Measurements from ENCODE around the gene SNX2.

SNX2 gene

GRCh38 chr5:122753500-122753899, 21.4 kb upstream of the SNX2 start:
- no peak overlapping the region for H3K27ac ChIP-seq
- H3K27me3 ChIP-seq (replicated peaks), result no peaks in the 10 kb centered on the region
- DNase-seq, result no peak
- in situ Hi-C loops (cut with HindIII; ENCODE audit: low pct_ligation_motif_present, low sequenced_read_pairs), result no loop called here
- no peaks in the 10 kb centered on the region for H3K36me3 ChIP-seq (replicated peaks)
- H3K4me3 ChIP-seq (ENCODE audit: low read depth, low read length), result no peak overlapping the region
- no peak for TF ChIP-seq CTCF (IDR thresholded peaks at IDR 0.05; ENCODE audit: low read depth, low read length, missing control alignments)

GRCh38 chr5:122755783-122756182, 19.1 kb upstream of the SNX2 start:
- peak overlapping the region; percentile 65 for H3K27ac ChIP-seq
- no peak for TF ChIP-seq CTCF (IDR thresholded peaks at IDR 0.05; ENCODE audit: low read depth, low read length, missing control alignments)
- no peaks in the 10 kb centered on the region for H3K36me3 ChIP-seq (replicated peaks)
- H3K4me3 ChIP-seq (ENCODE audit: low read depth, low read length), result no peak overlapping the region
- no peak for DNase-seq
- in situ Hi-C loops (cut with HindIII; ENCODE audit: low pct_ligation_motif_present, low sequenced_read_pairs), result no loop called here
- no peaks in the 10 kb centered on the region for H3K27me3 ChIP-seq (replicated peaks)

- TF ChIP-seq CTCF (IDR thresholded peaks at IDR 0.05; ENCODE audit: low read depth, low read length, missing control alignments), result no peak
- Histone ChIP-seq H3K27ac (peak overlapping the region; percentile 65), H3K4me3 (ENCODE audit: low read depth, low read length) (no peak overlapping the region), H3K27me3 (replicated peaks) (no peaks in the 10 kb centered on the region), H3K36me3 (replicated peaks) (no peaks in the 10 kb centered on the region)
- DNase-seq, result peak; percentile 64
- in situ Hi-C loops (cut with HindIII; ENCODE audit: low pct_ligation_motif_present, low sequenced_read_pairs), result no loop called here
Observed at GRCh38 chr5:122756264-122756911, 18.5 kb upstream of the SNX2 start.

- Histone ChIP-seq H3K27me3 (replicated peaks) (no peaks in the 10 kb centered on the region), H3K27ac (no peak overlapping the region), H3K36me3 (replicated peaks) (no peaks in the 10 kb centered on the region), H3K4me3 (ENCODE audit: low read depth, low read length) (no peak overlapping the region)
- TF ChIP-seq CTCF (IDR thresholded peaks at IDR 0.05; ENCODE audit: low read depth, low read length, missing control alignments), result no peak
- in situ Hi-C loops (cut with HindIII; ENCODE audit: low pct_ligation_motif_present, low sequenced_read_pairs), result no loop called here
- DNase-seq, result no peak
Observed at GRCh38 chr5:122757285-122757684, 17.6 kb upstream of the SNX2 start.

GRCh38 chr5:122759241-122760070, 15.4 kb upstream of the SNX2 start:
- H3K27ac ChIP-seq, result no peak overlapping the region
- H3K4me3 ChIP-seq (ENCODE audit: low read depth, low read length), result no peak overlapping the region
- TF ChIP-seq CTCF (IDR thresholded peaks at IDR 0.05; ENCODE audit: low read depth, low read length, missing control alignments), result no peak
- in situ Hi-C loops (cut with HindIII; ENCODE audit: low pct_ligation_motif_present, low sequenced_read_pairs), result no loop called here
- H3K36me3 ChIP-seq (replicated peaks), result no peaks in the 10 kb centered on the region
- H3K27me3 ChIP-seq (replicated peaks), result no peaks in the 10 kb centered on the region
- DNase-seq, result no peak

All from brain microvascular endothelial cell (primary cell).